Ishikawa (cell line): ENCODE results near the gene OLFML2A.

Source experiments
- CEBPB ChIP-seq: IDR thresholded peaks from 2 replicates; pipeline ENCODE4 v1.6.1; 2012
- CREB1 ChIP-seq: IDR thresholded peaks from 2 replicates; pipeline ENCODE4 v1.6.1; 2012; ENCODE audit warnings: low read depth
- TAF1 ChIP-seq: IDR thresholded peaks from 2 replicates; pipeline ENCODE4 v1.6.1; 2012; ENCODE audit warnings: low read depth, mild to moderate bottlenecking
- YY1 ChIP-seq: IDR thresholded peaks from 2 replicates; pipeline ENCODE4 v1.6.1; 2012; ENCODE audit warnings: low read depth
- TF ChIP-seq, protein P1 (sequence below): IDR thresholded peaks from 2 replicates; pipeline ENCODE4 v1.6.1; 2012; ENCODE audit warnings: low read depth, mild to moderate bottlenecking

DNA sequence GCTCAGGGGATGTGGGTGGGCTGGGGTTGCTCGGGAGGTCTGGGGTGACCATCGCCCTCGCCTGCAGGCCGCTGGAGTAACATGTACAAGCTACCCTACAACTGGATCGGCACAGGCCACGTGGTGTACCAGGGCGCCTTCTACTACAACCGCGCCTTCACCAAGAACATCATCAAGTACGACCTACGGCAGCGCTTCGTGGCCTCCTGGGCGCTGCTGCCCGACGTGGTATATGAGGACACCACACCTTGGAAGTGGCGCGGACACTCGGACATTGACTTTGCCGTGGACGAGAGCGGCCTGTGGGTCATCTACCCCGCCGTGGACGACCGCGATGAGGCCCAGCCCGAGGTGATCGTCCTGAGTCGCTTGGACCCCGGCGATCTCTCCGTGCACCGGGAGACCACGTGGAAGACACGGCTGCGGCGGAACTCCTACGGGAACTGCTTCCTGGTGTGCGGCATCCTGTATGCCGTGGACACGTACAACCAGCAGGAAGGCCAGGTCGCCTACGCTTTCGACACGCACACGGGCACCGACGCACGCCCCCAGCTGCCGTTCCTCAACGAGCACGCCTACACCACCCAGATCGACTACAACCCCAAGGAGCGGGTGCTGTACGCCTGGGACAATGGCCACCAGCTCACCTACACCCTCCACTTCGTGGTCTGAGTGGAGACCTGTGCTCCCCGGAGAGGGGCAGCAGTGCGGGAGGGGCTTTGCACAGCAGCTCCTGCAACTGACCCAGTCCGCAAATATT, 33.0 kb downstream of the OLFML2A start:
- TF ChIP-seq TAF1 = no peak
- TF ChIP-seq YY1 = no peak
- no peak for TF ChIP-seq CREB1
- TF ChIP-seq CEBPB = no peak
- TF ChIP-seq, protein P1, sequence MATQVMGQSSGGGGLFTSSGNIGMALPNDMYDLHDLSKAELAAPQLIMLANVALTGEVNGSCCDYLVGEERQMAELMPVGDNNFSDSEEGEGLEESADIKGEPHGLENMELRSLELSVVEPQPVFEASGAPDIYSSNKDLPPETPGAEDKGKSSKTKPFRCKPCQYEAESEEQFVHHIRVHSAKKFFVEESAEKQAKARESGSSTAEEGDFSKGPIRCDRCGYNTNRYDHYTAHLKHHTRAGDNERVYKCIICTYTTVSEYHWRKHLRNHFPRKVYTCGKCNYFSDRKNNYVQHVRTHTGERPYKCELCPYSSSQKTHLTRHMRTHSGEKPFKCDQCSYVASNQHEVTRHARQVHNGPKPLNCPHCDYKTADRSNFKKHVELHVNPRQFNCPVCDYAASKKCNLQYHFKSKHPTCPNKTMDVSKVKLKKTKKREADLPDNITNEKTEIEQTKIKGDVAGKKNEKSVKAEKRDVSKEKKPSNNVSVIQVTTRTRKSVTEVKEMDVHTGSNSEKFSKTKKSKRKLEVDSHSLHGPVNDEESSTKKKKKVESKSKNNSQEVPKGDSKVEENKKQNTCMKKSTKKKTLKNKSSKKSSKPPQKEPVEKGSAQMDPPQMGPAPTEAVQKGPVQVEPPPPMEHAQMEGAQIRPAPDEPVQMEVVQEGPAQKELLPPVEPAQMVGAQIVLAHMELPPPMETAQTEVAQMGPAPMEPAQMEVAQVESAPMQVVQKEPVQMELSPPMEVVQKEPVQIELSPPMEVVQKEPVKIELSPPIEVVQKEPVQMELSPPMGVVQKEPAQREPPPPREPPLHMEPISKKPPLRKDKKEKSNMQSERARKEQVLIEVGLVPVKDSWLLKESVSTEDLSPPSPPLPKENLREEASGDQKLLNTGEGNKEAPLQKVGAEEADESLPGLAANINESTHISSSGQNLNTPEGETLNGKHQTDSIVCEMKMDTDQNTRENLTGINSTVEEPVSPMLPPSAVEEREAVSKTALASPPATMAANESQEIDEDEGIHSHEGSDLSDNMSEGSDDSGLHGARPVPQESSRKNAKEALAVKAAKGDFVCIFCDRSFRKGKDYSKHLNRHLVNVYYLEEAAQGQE = no peak
